HG02610 (cell line): ENCODE measurements around the gene LYPD6B.

ENCODE experiments used
- ATAC-seq: cut with Tn5 transposase; IDR thresholded peaks from one replicate; pipeline ENCODE4 v1.9.1; 2021; ENCODE audit warnings: mild to moderate bottlenecking, moderate library complexity; ENCODE audit not compliant: unreplicated experiment

Gene LYPD6B

GRCh38 chr2:149009576-149010461 lies 28.7 kb upstream of the LYPD6B start:
- no peak for ATAC-seq

GRCh38 chr2:149012545-149012944 lies 26.0 kb upstream of the LYPD6B start:
- ATAC-seq, result no peak

- no peak for ATAC-seq
Measured at GRCh38 chr2:149015501-149015900, 23.0 kb upstream of the LYPD6B start.

DNA sequence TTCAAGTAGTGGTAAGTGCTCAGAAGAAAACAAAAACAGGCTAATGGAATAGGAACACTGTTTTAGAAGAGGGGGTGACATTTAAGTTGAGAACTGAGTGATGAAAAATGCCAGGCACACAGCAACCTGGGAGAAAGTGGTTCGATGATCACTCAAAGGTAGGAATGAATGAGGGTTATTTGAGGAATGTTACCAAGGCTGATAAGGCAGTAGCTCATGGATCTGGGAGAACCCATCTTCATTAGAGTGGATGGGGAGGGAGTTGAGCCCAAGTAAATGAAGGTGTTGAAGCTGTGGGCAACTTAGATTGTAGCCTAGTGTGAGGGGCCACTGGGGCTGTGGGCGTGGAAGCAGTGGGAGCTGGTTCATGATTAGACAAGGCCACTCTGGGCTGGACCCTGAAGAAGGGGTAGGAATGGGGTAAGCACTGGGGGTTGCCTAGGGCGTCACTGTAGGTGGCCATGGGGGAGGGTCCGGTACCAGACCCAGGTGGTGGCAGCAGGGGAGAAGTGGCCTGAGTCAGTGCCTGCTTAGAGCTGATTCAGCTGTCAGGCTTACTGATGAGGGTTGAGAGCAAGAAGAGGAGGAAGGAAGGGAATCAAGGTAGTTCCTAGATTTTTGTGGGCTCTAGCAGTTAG lies 22.5 kb upstream of the LYPD6B start:
- ATAC-seq, result no peak

- peak; percentile 32 for ATAC-seq
Measured at GRCh38 chr2:149017116-149017985, 21.1 kb upstream of the LYPD6B start.

DNA sequence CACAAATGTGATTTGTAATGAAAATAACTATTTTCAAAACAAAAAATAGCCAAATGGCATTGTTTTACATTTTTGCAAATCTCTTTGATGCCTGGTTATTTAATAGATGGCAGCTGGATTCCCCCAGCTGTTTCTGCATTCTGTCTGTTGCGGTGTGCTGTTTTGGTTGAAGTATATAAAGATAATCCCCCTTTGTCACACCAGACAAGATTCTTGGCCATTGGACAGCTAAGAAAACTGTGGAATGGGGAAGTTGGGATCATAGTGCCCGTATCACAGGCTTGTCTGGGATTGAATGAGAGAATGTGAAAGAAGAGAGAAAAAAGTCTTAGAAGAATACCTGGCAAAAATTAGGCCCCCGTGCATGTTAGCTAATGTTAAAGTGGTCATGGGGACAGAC lies 19.5 kb upstream of the LYPD6B start:
- no peak for ATAC-seq

GRCh38 chr2:149019768-149020167 lies 18.7 kb upstream of the LYPD6B start:
- ATAC-seq, result no peak

GRCh38 chr2:149020432-149020851 lies 18.1 kb upstream of the LYPD6B start:
- peak; percentile 22 for ATAC-seq

DNA sequence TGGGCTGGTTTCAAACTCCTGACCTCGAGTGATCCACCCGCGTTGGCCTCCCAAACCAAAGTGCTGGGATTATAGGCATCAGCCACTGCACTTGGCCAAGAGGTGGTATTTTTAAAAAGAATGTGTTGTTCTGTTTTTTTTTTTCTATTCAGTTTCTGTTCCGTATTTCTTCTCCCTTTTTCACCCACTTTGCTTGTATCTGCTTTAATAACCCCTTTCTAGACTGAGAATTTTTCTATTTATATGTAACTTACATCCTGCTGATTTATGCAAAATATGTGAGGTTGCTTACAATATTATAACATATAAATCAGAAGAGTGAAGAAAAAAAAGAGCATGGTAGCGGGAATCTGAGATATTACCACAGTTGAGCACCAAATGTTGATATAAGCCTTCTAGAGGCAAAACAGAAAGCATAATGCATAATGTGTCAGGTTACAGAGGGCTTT lies 17.2 kb upstream of the LYPD6B start:
- ATAC-seq, result peak; percentile 60

GRCh38 chr2:149021761-149022160 lies 16.7 kb upstream of the LYPD6B start:
- peak; percentile 61 for ATAC-seq

- ATAC-seq, result no peak
Measured at GRCh38 chr2:149023091-149023490, 15.4 kb upstream of the LYPD6B start.

- no peak for ATAC-seq
Measured at GRCh38 chr2:149027590-149028250, 10.8 kb upstream of the LYPD6B start.

GRCh38 chr2:149028377-149028776 lies 10.1 kb upstream of the LYPD6B start:
- no peak for ATAC-seq

DNA sequence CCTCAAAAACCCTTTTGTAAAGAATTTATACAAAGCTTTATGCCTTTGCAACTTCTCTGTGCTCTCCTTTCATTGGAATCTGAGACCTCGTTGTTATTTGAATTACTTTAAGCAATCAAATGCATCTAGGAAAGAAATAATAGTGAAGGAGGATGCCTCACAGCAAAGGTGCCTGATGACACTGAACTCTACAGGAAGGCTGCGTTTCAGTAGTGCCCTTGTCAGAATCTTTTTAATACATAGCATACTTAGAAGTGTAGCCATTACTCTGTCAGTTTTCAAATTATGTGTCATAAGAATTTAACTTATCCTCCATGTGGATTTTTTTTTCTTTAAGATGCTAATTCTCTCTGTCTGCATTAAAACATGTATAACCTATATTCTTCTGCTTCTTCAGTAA lies 9.6 kb upstream of the LYPD6B start:
- ATAC-seq, result no peak

DNA sequence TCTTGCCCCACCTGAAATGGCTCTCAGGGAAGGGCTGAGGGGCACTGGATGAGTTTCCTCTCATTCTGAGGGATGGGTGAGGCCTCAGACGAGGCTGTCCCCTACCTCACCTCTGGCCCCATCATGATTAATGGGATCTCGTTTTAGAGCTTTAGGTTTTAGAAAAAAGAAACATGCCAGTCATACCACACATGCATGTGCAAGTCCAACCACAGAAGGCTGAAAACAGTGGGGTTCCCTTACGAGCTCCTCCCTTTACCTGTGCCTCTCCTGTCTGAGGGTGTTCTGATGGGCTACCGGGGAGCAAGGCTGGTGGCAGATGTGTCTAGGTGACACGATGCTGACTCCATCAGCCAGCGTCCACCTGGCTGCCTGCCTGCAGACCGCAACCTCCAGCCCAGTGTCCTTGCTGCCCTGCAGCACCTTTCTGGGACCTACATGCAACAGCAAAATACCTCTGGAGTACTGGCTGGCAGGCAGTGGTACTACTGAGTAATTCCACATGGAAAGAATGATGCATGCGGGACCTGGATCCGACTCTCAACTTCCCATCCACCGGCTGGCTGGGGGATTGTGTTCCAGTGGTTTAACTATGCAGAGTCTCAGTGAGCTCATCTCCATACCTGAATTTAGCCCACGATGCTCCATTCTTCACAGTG lies 9.1 kb upstream of the LYPD6B start:
- ATAC-seq, result no peak

- no peak for ATAC-seq
Measured at GRCh38 chr2:149031396-149031795, 7.1 kb upstream of the LYPD6B start.

GRCh38 chr2:149033716-149034115 lies 4.8 kb upstream of the LYPD6B start:
- ATAC-seq, result no peak

DNA sequence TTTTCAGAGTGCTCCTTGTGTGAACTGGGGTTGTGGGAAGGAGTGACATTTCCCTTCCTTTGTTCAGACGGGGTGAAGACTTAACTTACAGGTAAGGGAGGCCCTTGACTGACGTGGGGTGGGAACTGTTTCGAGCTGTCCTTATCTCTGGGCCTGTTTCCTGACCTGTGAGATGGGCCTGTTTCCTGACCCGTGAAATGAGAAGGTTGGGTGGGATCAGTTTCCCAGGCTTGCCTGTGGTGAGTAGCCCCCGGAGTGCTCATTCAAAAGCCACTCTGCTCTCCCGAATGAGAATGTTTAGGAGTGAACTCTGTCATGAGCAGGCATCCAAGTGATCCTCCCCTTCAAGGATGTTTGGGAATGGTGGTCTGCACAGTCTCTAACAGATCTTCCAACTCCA lies 4.1 kb upstream of the LYPD6B start:
- ATAC-seq, result no peak

- ATAC-seq, result no peak
Measured at GRCh38 chr2:149036507-149037293, 1.8 kb upstream of the LYPD6B start.
